ENCODE data around the gene GNMT. TPM values are rescaled to one million over a fixed set of nuclear protein-coding genes. Genes with fewer than 3 reads are reported as not detected.

GNMT gene
- total and polyA plus RNA-seq, 9 donors: 0.35 to 2.7 (median 1.1) TPM

DNA sequence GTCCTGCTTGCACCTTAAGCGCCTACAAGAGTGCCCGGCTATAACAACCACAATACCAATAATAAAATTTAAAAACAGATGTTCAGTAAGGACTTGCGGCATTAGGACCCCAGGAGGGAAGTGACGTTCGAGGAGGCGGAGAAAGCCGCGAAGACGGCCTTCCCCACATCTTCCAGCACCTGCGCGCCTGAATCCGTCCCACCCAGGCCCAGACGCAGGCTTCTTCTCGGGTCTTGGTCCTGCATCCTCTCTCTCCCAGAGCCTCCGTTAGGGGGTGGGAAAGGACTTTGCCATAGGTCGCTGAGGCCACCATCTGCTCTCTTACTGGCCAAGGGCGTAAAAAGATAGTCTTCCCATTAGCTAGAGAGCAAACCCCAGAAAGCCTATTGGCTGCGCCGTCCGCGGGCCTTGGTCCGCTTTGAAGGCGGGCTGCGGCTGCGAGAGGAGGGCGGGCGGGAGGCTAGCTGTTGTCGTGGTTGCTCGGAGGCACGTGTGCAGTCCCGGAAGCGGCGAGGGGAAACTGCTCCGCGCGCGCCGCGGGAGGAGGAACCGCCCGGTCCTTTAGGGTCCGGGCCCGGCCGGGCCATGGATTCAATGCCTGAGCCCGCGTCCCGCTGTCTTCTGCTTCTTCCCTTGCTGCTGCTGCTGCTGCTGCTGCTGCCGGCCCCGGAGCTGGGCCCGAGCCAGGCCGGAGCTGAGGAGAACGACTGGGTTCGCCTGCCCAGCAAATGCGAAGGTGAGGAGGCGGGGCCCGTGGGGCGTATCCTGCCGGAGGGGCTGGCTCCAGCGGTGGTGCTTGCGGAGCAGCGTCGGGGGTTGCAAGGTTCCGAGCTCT lies 31.4 kb upstream of the GNMT start, which contains the start of gene CNPY3:
Gene CNPY3, plus strand, starts transcription at position 495 of the 835 bp plus-strand sequence. Its CDS starts 91 bp downstream, at position 586.
- intact Hi-C loops (cut with DNase I): no loop called here
- 0% methylated on average over 62 to 63 of the region's 63 CpGs for WGBS, 3 donors

GRCh38 chr6:42929821-42930360 lies 30.7 kb upstream of the GNMT start:
- DNase-seq: no peak
- H3K27me3 ChIP-seq: no peaks in the 10 kb centered on the region
- intact Hi-C loops (cut with DNase I): no loop called here
- H3K27ac ChIP-seq: peak overlapping the region in 1 of 2 donors; percentile 93
- H3K4me1 ChIP-seq (ENCODE audit: insufficient read depth): peaks cover 9% of the 10 kb centered on the region
- H3K4me3 ChIP-seq: peak overlapping the region; percentile 79
- TF ChIP-seq CTCF (IDR thresholded peaks at IDR 0.05) (no peak), EP300 (IDR thresholded peaks at IDR 0.05) (no peak), POLR2A (IDR thresholded peaks at IDR 0.05) (no peak)
- H3K9me3 ChIP-seq: no peaks in the 10 kb centered on the region
- H3K36me3 ChIP-seq: no peaks in the 10 kb centered on the region
- 0 to 1% (median 1%) methylated on average over 16 of the region's 16 CpGs for WGBS, 3 donors

More for the DNA sequence above, 31.4 kb upstream of the GNMT start, which contains the start of gene CNPY3:
- TF ChIP-seq POLR2A (IDR thresholded peaks at IDR 0.05) (peak; percentile 46), EP300 (IDR thresholded peaks at IDR 0.05) (no peak)
- H3K4me3 ChIP-seq: peak within 1 kb of the TSS; percentile 79
- H3K27ac ChIP-seq: peak within 1 kb of the TSS; percentile 67 to 93
- peaks cover 9% of the 10 kb centered on the region for H3K4me1 ChIP-seq (ENCODE audit: insufficient read depth)
- H3K36me3 ChIP-seq: no peaks in the 10 kb centered on the region
- no peaks in the 10 kb centered on the region for H3K9me3 ChIP-seq
- peak; percentile 85 to 93 (median 89) for DNase-seq
- no peaks in the 10 kb centered on the region for H3K27me3 ChIP-seq

- Histone ChIP-seq H3K9me3 (no peaks in the 10 kb centered on the region), H3K27me3 (no peaks in the 10 kb centered on the region), H3K4me3 (no peak overlapping the region), H3K4me1 (ENCODE audit: insufficient read depth) (peaks cover 9% of the 10 kb centered on the region), H3K36me3 (no peaks in the 10 kb centered on the region), H3K27ac (no peak overlapping the region)
- no peak for TF ChIP-seq EP300 (IDR thresholded peaks at IDR 0.05)
- no peak for TF ChIP-seq CTCF (IDR thresholded peaks at IDR 0.05)
- TF ChIP-seq POLR2A (IDR thresholded peaks at IDR 0.05): no peak
- intact Hi-C loops (cut with DNase I): no loop called here
- no peak for DNase-seq
- 84 to 92% (median 87%) methylated on average over 3 of the region's 3 CpGs for WGBS, 3 donors
Observed at GRCh38 chr6:42932412-42932811, 28.1 kb upstream of the GNMT start.

DNA sequence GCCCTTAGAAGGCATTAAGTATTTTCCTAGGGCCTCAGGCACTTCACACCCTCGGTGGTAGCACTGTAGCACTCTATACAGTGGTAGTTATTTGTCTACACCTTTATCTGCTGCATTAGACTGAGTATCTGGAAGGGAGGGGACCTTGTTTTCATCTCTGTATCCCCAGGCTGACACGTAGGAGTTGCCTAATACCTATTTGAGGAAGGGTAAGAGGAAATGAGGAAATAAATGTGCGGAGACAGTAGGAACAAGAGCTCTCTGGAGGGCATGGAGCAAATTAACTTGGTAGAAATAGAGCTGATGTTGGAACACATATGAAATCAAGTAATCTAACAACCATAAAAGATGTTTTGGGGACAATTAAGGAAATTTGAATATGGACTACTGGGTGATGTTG lies 27.3 kb upstream of the GNMT start:
- H3K36me3 ChIP-seq: no peaks in the 10 kb centered on the region
- no peaks in the 10 kb centered on the region for H3K27me3 ChIP-seq
- no peaks in the 10 kb centered on the region for H3K9me3 ChIP-seq
- no peak overlapping the region for H3K27ac ChIP-seq
- WGBS, 3 donors: 57 to 72% (median 64%) methylated on average over 3 of the region's 3 CpGs
- no peak overlapping the region for H3K4me3 ChIP-seq
- H3K4me1 ChIP-seq (ENCODE audit: insufficient read depth): peaks cover 9% of the 10 kb centered on the region
- DNase-seq: no peak
- TF ChIP-seq EP300 (IDR thresholded peaks at IDR 0.05) (no peak), POLR2A (IDR thresholded peaks at IDR 0.05) (no peak), CTCF (IDR thresholded peaks at IDR 0.05) (no peak)
- intact Hi-C loops (cut with DNase I): no loop called here

DNA sequence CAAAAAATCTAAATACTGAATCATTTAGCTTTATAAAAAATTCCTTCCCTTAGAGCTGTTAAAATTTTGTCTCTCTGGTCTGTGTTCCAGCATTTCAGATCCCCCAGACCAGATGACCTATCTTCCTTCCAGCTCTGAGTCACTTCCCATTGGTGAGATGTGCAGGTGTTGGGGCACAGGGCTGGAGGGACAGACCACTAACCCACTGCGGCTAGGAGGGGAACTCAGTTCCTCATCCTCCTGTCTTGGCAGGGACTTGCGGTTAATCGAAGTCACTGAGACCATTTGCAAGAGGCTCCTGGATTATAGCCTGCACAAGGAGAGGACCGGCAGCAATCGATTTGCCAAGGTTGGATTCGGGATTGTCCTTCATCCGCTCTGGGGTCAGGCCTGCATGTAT lies 25.2 kb upstream of the GNMT start:
- no peak for DNase-seq
- no peaks in the 10 kb centered on the region for H3K36me3 ChIP-seq
- no peaks in the 10 kb centered on the region for H3K27me3 ChIP-seq
- TF ChIP-seq EP300 (IDR thresholded peaks at IDR 0.05) (no peak), CTCF (IDR thresholded peaks at IDR 0.05) (no peak), POLR2A (IDR thresholded peaks at IDR 0.05) (no peak)
- no peak overlapping the region for H3K4me3 ChIP-seq
- H3K9me3 ChIP-seq: no peaks in the 10 kb centered on the region
- H3K27ac ChIP-seq: no peak overlapping the region
- peaks cover 7% of the 10 kb centered on the region for H3K4me1 ChIP-seq (ENCODE audit: insufficient read depth)
- intact Hi-C loops (cut with DNase I): no loop called here
- 90 to 94% (median 91%) methylated on average over 7 of the region's 7 CpGs for WGBS, 3 donors
